ENCODE measurements around the gene NDUFB10.
"Not testable (repeated sequence)": the region's sequence is repeated elsewhere in the genome, so short reads cannot be mapped to it uniquely, and the experiment has no call there.

NDUFB10 gene

GRCh38 chr16:1917665-1918350 is 41.5 kb upstream of the NDUFB10 start:
- DNase-seq (ENCODE audit: insufficient read length) (no peak), FAIRE-seq (no peak)
- no peak for TF ChIP-seq TAF1 (IDR thresholded peaks at IDR 0.05; ENCODE audit: borderline replicate concordance, low read depth, low read length)
- no peak for TF ChIP-seq POLR2A (IDR thresholded peaks at IDR 0.05; ENCODE audit: low read depth, low read length)
- TF ChIP-seq POLR2AphosphoS5 (IDR thresholded peaks at IDR 0.05; ENCODE audit: low read depth, low read length), result no peak

GRCh38 chr16:1918351-1919326 is 40.7 kb upstream of the NDUFB10 start, which contains the start of gene HS3ST6:
TSS of gene HS3ST6 (minus strand) at chr16:1918415. CDS start at chr16:1918323, 92 bp downstream.
- FAIRE-seq (no peak), DNase-seq (ENCODE audit: insufficient read length) (no peak)

GRCh38 chr16:1919327-1919998 is 39.9 kb upstream of the NDUFB10 start:
- no peak for DNase-seq (ENCODE audit: insufficient read length)
- no peak for TF ChIP-seq POLR2A (IDR thresholded peaks at IDR 0.05; ENCODE audit: low read depth, low read length)
- FAIRE-seq, result no peak

More at GRCh38 chr16:1918351-1919326, 40.7 kb upstream of the NDUFB10 start, which contains the start of gene HS3ST6:
- TF ChIP-seq POLR2AphosphoS5 (IDR thresholded peaks at IDR 0.05; ENCODE audit: low read depth, low read length), result no peak
- no peak for TF ChIP-seq TAF1 (IDR thresholded peaks at IDR 0.05; ENCODE audit: borderline replicate concordance, low read depth, low read length)
- TF ChIP-seq POLR2A (IDR thresholded peaks at IDR 0.05; ENCODE audit: low read depth, low read length), result no peak

- not testable (repeated sequence) for DNase-seq (ENCODE audit: insufficient read length); FAIRE-seq
These were observed 39.2 kb upstream of the NDUFB10 start for GRCh38 chr16:1920122-1920521.

- DNase-seq (ENCODE audit: insufficient read length) (no peak), FAIRE-seq (no peak)
- TF ChIP-seq TAF1 (IDR thresholded peaks at IDR 0.05; ENCODE audit: borderline replicate concordance, low read depth, low read length) (no peak), POLR2AphosphoS5 (IDR thresholded peaks at IDR 0.05; ENCODE audit: low read depth, low read length) (no peak), POLR2A (IDR thresholded peaks at IDR 0.05; ENCODE audit: low read depth, low read length) (no peak)
These were observed 38.6 kb upstream of the NDUFB10 start for GRCh38 chr16:1920727-1921171.

- TF ChIP-seq POLR2AphosphoS5 (IDR thresholded peaks at IDR 0.05; ENCODE audit: low read depth, low read length), result no peak
- no peak for TF ChIP-seq POLR2A (IDR thresholded peaks at IDR 0.05; ENCODE audit: low read depth, low read length)
- TF ChIP-seq TAF1 (IDR thresholded peaks at IDR 0.05; ENCODE audit: borderline replicate concordance, low read depth, low read length), result no peak
- DNase-seq (ENCODE audit: insufficient read length) (no peak), FAIRE-seq (no peak)
These were observed 37.0 kb upstream of the NDUFB10 start for GRCh38 chr16:1922357-1922756.

GRCh38 chr16:1923299-1924034 is 35.9 kb upstream of the NDUFB10 start:
- TF ChIP-seq TAF1 (IDR thresholded peaks at IDR 0.05; ENCODE audit: borderline replicate concordance, low read depth, low read length), result no peak
- no peak for TF ChIP-seq POLR2A (IDR thresholded peaks at IDR 0.05; ENCODE audit: low read depth, low read length)
- no peak for TF ChIP-seq POLR2AphosphoS5 (IDR thresholded peaks at IDR 0.05; ENCODE audit: low read depth, low read length)
- FAIRE-seq (no peak), DNase-seq (ENCODE audit: insufficient read length) (no peak)

- FAIRE-seq (no peak), DNase-seq (ENCODE audit: insufficient read length) (no peak)
- no peak for TF ChIP-seq POLR2A (IDR thresholded peaks at IDR 0.05; ENCODE audit: low read depth, low read length)
- no peak for TF ChIP-seq POLR2AphosphoS5 (IDR thresholded peaks at IDR 0.05; ENCODE audit: low read depth, low read length)
- TF ChIP-seq TAF1 (IDR thresholded peaks at IDR 0.05; ENCODE audit: borderline replicate concordance, low read depth, low read length), result no peak
These were observed 35.2 kb upstream of the NDUFB10 start for GRCh38 chr16:1924095-1924494.

- TF ChIP-seq TAF1 (IDR thresholded peaks at IDR 0.05; ENCODE audit: borderline replicate concordance, low read depth, low read length), result no peak
- no peak for TF ChIP-seq POLR2AphosphoS5 (IDR thresholded peaks at IDR 0.05; ENCODE audit: low read depth, low read length)
- no peak for TF ChIP-seq POLR2A (IDR thresholded peaks at IDR 0.05; ENCODE audit: low read depth, low read length)
- FAIRE-seq, result no peak
These were observed 33.1 kb upstream of the NDUFB10 start for GRCh38 chr16:1926271-1926670.

GRCh38 chr16:1929105-1929504 is 30.2 kb upstream of the NDUFB10 start:
- DNase-seq (ENCODE audit: insufficient read length), result no peak
- TF ChIP-seq POLR2AphosphoS5 (IDR thresholded peaks at IDR 0.05; ENCODE audit: low read depth, low read length), result no peak
- TF ChIP-seq TAF1 (IDR thresholded peaks at IDR 0.05; ENCODE audit: borderline replicate concordance, low read depth, low read length), result no peak
- TF ChIP-seq POLR2A (IDR thresholded peaks at IDR 0.05; ENCODE audit: low read depth, low read length), result no peak
- FAIRE-seq, result peak; percentile 68

More at GRCh38 chr16:1926271-1926670, 33.1 kb upstream of the NDUFB10 start:
- DNase-seq (ENCODE audit: insufficient read length), result no peak
